ENCODE results near the gene CDK17. TPM values are rescaled to one million over a fixed set of nuclear protein-coding genes. Genes with fewer than 3 reads are reported as not detected.

Gene CDK17
- total RNA-seq, 2 donors from 2014 or later = 13.2 to 23.4 TPM

DNA sequence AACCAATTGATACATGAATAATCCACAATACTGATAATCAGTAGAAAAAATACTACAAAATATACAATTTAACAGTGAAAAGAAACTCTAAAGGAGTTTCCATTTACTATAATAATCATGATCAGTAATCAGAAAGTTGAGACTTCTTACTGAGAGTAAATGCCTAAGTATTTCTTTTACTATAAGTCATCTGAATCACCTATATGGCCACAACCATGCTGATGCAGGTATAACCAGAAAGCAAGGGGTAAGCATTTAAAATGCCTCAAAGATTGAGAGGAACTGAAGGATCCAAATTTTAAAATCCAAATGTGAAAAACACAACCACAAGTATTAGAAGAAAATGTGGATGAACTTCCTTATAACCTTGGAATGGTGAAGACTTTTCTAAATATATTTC is 23.4 kb downstream of the CDK17 start:
- no peaks in the 10 kb centered on the region for H3K27me3 ChIP-seq
- no peak for DNase-seq
- intact Hi-C loops (cut with DNase I) = no loop called here
- H3K27ac ChIP-seq = peak overlapping the region; percentile 65
- no peaks in the 10 kb centered on the region for H3K36me3 ChIP-seq
- peaks cover 10% of the 10 kb centered on the region for H3K4me1 ChIP-seq
- no peaks in the 10 kb centered on the region for H3K9me3 ChIP-seq
- H3K4me3 ChIP-seq = no peak overlapping the region
- no peak for TF ChIP-seq CTCF (IDR thresholded peaks at IDR 0.05)
- H3K9ac ChIP-seq (ENCODE audit: low read depth in 2 of 2, low read length in 2 of 2) = no peak overlapping the region

- peaks cover 10% of the 10 kb centered on the region for H3K4me1 ChIP-seq
- no peaks in the 10 kb centered on the region for H3K27me3 ChIP-seq
- no peak for TF ChIP-seq CTCF (IDR thresholded peaks at IDR 0.05)
- intact Hi-C loops (cut with DNase I) = no loop called here
- peak overlapping the region; percentile 65 for H3K27ac ChIP-seq
- DNase-seq = no peak
- H3K4me3 ChIP-seq = no peak overlapping the region
- no peaks in the 10 kb centered on the region for H3K36me3 ChIP-seq
- H3K9ac ChIP-seq (ENCODE audit: low read depth in 2 of 2, low read length in 2 of 2) = no peak overlapping the region
- H3K9me3 ChIP-seq = no peaks in the 10 kb centered on the region
Observed at GRCh38 chr12:96375841-96376604, 24.2 kb downstream of the CDK17 start.

DNA sequence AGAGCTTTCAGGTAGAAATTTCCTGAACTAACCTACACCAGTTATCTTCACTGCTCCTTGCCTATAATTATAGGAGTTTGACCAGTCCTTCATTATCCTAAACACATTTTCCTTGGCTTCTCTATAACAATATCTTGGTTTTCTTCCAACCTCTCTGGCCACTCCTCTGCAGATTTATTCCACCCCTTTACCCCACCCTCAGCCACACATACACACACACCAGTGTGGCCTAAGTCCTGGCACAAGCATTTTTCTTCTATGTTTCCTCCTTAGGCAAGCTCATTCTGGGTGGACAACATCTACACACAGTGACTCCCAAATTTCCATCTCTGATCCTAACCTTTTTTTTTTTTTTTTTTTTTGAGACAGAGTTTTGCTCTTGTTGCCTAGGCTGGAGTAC is 25.1 kb downstream of the CDK17 start:
- H3K9me3 ChIP-seq = no peaks in the 10 kb centered on the region
- TF ChIP-seq CTCF (IDR thresholded peaks at IDR 0.05) = no peak
- intact Hi-C loops (cut with DNase I) = no loop called here
- peak overlapping the region; percentile 65 for H3K27ac ChIP-seq
- H3K9ac ChIP-seq (ENCODE audit: low read depth in 2 of 2, low read length in 2 of 2) = no peak overlapping the region
- peak; percentile 59 for DNase-seq
- peaks cover 10% of the 10 kb centered on the region for H3K4me1 ChIP-seq
- H3K4me3 ChIP-seq = no peak overlapping the region
- no peaks in the 10 kb centered on the region for H3K27me3 ChIP-seq
- H3K36me3 ChIP-seq = no peaks in the 10 kb centered on the region

GRCh38 chr12:96371790-96372699 is 28.2 kb downstream of the CDK17 start:
- no peaks in the 10 kb centered on the region for H3K9me3 ChIP-seq
- H3K4me1 ChIP-seq = peaks cover 10% of the 10 kb centered on the region

More at GRCh38 chr12:96371790-96372699, 28.2 kb downstream of the CDK17 start:
- no peak for DNase-seq
- intact Hi-C loops (cut with DNase I) = no loop called here
- Histone ChIP-seq H3K27me3 (no peaks in the 10 kb centered on the region), H3K4me3 (no peak overlapping the region), H3K9ac (ENCODE audit: low read depth in 2 of 2, low read length in 2 of 2) (no peak overlapping the region), H3K27ac (no peak overlapping the region), H3K36me3 (no peaks in the 10 kb centered on the region)
- no peak for TF ChIP-seq CTCF (IDR thresholded peaks at IDR 0.05)

All from colonic mucosa (tissue), 4 donors.